ENCODE measurements around the gene AQP3. TPM values are rescaled to one million over a fixed set of nuclear protein-coding genes. Genes with fewer than 3 reads are reported as not detected.

AQP3 gene
- total and polyA plus RNA-seq, 2 of the 4 experiments (the other 2 are of a cell fraction): 3.8 to 12.2 TPM

DNA sequence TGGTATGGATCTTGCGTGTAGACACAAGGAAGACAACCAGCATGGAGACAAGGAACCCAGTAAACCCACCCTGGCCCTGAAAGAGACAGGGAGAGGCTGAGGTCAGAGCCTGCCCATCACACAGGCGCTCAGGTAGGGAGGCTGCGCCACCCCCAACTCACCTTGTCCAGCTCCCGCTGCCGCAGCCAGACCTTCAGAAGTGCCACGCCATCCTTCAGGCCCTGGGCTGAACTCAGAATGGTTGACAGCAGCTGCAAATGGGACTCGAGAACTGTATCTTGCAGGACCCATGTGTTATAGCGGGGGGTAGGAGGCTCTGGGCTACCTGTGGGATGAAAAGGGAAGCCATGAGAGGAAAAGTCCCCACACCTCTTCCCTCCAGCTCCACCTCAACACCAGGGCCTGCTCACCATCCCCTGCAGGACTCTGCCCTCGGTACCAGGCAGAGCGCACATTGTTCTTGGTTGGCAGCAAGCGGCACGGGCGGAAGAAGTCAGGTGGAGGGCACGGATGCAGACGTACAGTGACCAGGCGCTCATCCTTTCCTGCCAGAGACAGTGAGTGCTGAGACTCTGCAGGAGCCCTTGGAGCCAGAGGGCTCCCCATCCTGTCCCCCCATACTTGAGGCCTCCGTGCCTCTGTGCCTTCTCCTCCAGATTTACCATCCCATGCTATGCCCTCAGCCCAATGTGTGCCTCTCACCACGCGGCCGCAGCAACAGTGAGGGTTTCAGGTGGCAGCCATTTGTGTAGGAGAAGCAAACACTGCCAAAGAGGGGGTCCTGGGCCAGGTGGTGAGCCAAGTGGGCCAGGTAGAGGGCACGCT lies 21.6 kb upstream of the AQP3 start (continued):
- TF ChIP-seq, protein P1, sequence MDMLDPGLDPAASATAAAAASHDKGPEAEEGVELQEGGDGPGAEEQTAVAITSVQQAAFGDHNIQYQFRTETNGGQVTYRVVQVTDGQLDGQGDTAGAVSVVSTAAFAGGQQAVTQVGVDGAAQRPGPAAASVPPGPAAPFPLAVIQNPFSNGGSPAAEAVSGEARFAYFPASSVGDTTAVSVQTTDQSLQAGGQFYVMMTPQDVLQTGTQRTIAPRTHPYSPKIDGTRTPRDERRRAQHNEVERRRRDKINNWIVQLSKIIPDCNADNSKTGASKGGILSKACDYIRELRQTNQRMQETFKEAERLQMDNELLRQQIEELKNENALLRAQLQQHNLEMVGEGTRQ (IDR thresholded peaks at IDR 0.05; ENCODE audit: low read depth, low read length): no peak

DNA sequence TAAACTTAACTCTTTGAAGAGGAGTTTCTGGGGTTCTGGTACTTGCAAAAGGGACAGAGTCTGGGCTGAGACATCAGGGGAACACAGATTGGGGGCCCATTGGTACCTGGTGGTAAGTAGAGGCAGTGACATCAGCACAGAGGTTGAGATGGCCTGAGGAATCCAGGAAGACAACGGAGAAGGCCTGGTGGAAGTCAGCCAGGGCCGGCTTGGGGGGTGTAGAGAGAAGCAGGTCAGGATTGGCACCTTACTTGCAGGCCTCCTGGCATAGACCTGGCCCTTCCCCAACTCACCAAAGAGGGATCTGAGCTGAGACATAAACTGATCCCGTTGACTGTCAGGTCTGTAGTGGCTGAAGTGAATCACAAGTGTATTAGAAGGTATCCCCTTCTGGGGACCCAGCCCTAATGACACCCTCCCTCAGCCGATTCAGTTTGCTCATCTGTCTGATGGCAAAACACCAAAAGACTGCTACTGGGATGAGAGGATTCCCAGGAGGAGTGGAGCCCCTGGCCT lies 20.9 kb upstream of the AQP3 start:
- BruUV-seq (replicated peaks): no TSS peak
- no peak overlapping the region for H4K5ac ChIP-seq (ENCODE audit: low read depth, low read length)
- no peak for ATAC-seq (ENCODE audit: low read depth)
- H2BK120ac ChIP-seq (ENCODE audit: low read depth, low read length): no peak overlapping the region
- H3K27ac ChIP-seq (ENCODE audit: insufficient read depth, low read length): no peak overlapping the region
- CTCF ChIA-PET: no interaction called here
- POLR2A ChIA-PET (ENCODE audit: unreplicated experiment): interaction anchor here (0.5 kb wide), 1 partner anchor 9 kb away, joined by 8 read pairs; no protein-coding TSS in a partner anchor
- peaks cover 7 to 35% of the 10 kb centered on the region in 2 experiments; a peak in 3 of 4 replicates for H3K79me1 ChIP-seq (ENCODE audit: low read depth in 1 of 2, low read length in 2 of 2)
- no peak overlapping the region for H3K9ac ChIP-seq (ENCODE audit: low read depth, low read length)
- intact Hi-C loops (cut with micrococcal nuclease): no loop called here
- no peak overlapping the region for H3K14ac ChIP-seq (replicated peaks; ENCODE audit: low read depth, low read length)
- no peak overlapping the region for H3K4me2 ChIP-seq (ENCODE audit: low read depth, low read length)
- no peak overlapping the region for H2BK20ac ChIP-seq (ENCODE audit: low read depth, low read length)
- H3K9me1 ChIP-seq (ENCODE audit: insufficient read depth, low read length): peaks cover 8% of the 10 kb centered on the region; the same call in 1 of the 2 replicates
- H4K20me1 ChIP-seq (ENCODE audit: insufficient read depth, low read length): peaks cover 18% of the 10 kb centered on the region
- no peak overlapping the region for H4K91ac ChIP-seq (ENCODE audit: insufficient read depth, low read depth, low read length)
- H3K18ac ChIP-seq (ENCODE audit: low read depth, low read length): no peak overlapping the region
- no peaks in the 10 kb centered on the region for H3K27me3 ChIP-seq (ENCODE audit: control insufficient read depth, insufficient read depth, low read length)
- no peak overlapping the region for H2BK15ac ChIP-seq (ENCODE audit: low read depth, low read length)
- no peak for DNase-seq
- TF ChIP-seq MAFK (IDR thresholded peaks at IDR 0.05; ENCODE audit: low read depth, low read length) (no peak), RAD21 (IDR thresholded peaks at IDR 0.05; ENCODE audit: low read length) (no peak), BHLHE40 (IDR thresholded peaks at IDR 0.05; ENCODE audit: low read depth, low read length) (no peak)
- TF ChIP-seq, protein P2, sequence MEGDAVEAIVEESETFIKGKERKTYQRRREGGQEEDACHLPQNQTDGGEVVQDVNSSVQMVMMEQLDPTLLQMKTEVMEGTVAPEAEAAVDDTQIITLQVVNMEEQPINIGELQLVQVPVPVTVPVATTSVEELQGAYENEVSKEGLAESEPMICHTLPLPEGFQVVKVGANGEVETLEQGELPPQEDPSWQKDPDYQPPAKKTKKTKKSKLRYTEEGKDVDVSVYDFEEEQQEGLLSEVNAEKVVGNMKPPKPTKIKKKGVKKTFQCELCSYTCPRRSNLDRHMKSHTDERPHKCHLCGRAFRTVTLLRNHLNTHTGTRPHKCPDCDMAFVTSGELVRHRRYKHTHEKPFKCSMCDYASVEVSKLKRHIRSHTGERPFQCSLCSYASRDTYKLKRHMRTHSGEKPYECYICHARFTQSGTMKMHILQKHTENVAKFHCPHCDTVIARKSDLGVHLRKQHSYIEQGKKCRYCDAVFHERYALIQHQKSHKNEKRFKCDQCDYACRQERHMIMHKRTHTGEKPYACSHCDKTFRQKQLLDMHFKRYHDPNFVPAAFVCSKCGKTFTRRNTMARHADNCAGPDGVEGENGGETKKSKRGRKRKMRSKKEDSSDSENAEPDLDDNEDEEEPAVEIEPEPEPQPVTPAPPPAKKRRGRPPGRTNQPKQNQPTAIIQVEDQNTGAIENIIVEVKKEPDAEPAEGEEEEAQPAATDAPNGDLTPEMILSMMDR (conservative IDR thresholded peaks at IDR 0.05; ENCODE audit: low read depth, low read length): no peak
- H3K4me3 ChIP-seq (ENCODE audit: insufficient read depth, low read depth, low read length): no peak overlapping the region
- H3K4ac ChIP-seq (ENCODE audit: low read depth, low read length): no peak overlapping the region
- in situ Hi-C loops (cut with MboI; ENCODE audit: low sequenced_read_pairs): loop anchor here (5.0 kb wide), 2 partner anchors 96 to 176 kb away; partner anchors contain the start of gene NFX1
- H3K23ac ChIP-seq (ENCODE audit: low read depth, low read length): no peak overlapping the region
- no peak overlapping the region for H2AFZ ChIP-seq (replicated peaks; ENCODE audit: low read length, poor library complexity)
- H3K9me3 ChIP-seq (ENCODE audit: control insufficient read depth, insufficient read depth, low read length): no peaks in the 10 kb centered on the region
- H3K36me3 ChIP-seq (ENCODE audit: control insufficient read depth, insufficient read depth, low read length): peaks cover 81% of the 10 kb centered on the region
- WGBS, 2 experiments (ENCODE audit: extremely low coverage in 2 of 2, insufficient read length in 1 of 2): no CpG with 5 or more reads among the region's 4 CpGs
- no peak overlapping the region for H2BK5ac ChIP-seq (ENCODE audit: low read depth, low read length, poor library complexity, severe bottlenecking)
- no peak overlapping the region for H4K8ac ChIP-seq (ENCODE audit: low read depth in 2 of 2, low read length in 2 of 2)
- dilution Hi-C loops (cut with HindIII; ENCODE audit: low sequenced_read_pairs, unreplicated experiment): loop anchor here (25.0 kb wide), 1 partner anchor 181 kb away; the partner anchor contains the start of gene NFX1
- no peak overlapping the region for H3K56ac ChIP-seq (ENCODE audit: extremely low read depth, insufficient read depth, low read length)
- no peak overlapping the region for H2AK9ac ChIP-seq (replicated peaks; ENCODE audit: low read depth, low read length, poor library complexity)
- H2AK5ac ChIP-seq (ENCODE audit: low read depth, low read length): no peak overlapping the region
- peaks cover 3% of the 10 kb centered on the region; the same call in 1 of the 2 replicates for H3K4me1 ChIP-seq (ENCODE audit: control insufficient read depth, insufficient read depth, low read length)
